ENCODE data around the gene PLCB4.

The PLCB4 gene

GRCh38 chr20:9401371-9401770 is 332.5 kb downstream of the PLCB4 start:
- DNase-seq (ENCODE audit: low read depth in 2 of 2) = no peak

- DNase-seq (ENCODE audit: low read depth in 2 of 2) = no peak
These were observed 333.3 kb downstream of the PLCB4 start for GRCh38 chr20:9402141-9402540.

- no peak for DNase-seq (ENCODE audit: low read depth in 2 of 2)
These were observed 333.7 kb downstream of the PLCB4 start for GRCh38 chr20:9402546-9402945.

GRCh38 chr20:9403448-9403847 is 334.6 kb downstream of the PLCB4 start:
- no peak for DNase-seq (ENCODE audit: low read depth in 2 of 2)

GRCh38 chr20:9407805-9408421 is 339.0 kb downstream of the PLCB4 start:
- peak; percentile 18 to 43 for DNase-seq (ENCODE audit: low read depth in 2 of 2)

GRCh38 chr20:9408422-9409300 is 339.8 kb downstream of the PLCB4 start:
- no peak for DNase-seq (ENCODE audit: low read depth in 2 of 2)

GRCh38 chr20:9409352-9409751 is 340.5 kb downstream of the PLCB4 start:
- no peak for DNase-seq (ENCODE audit: low read depth in 2 of 2)

- DNase-seq (ENCODE audit: low read depth in 2 of 2) = no peak
These were observed 341.1 kb downstream of the PLCB4 start for GRCh38 chr20:9409981-9410380.

GRCh38 chr20:9411833-9412232 is 342.9 kb downstream of the PLCB4 start:
- no peak for DNase-seq (ENCODE audit: low read depth in 2 of 2)

GRCh38 chr20:9412309-9412708 is 343.4 kb downstream of the PLCB4 start:
- DNase-seq (ENCODE audit: low read depth in 2 of 2) = no peak

GRCh38 chr20:9413001-9413400 is 344.1 kb downstream of the PLCB4 start:
- no peak for DNase-seq (ENCODE audit: low read depth in 2 of 2)

- no peak for DNase-seq (ENCODE audit: low read depth in 2 of 2)
These were observed 346.5 kb downstream of the PLCB4 start for GRCh38 chr20:9415426-9415825.

- no peak for DNase-seq (ENCODE audit: low read depth in 2 of 2)
These were observed 347.5 kb downstream of the PLCB4 start for GRCh38 chr20:9416421-9416820.

- no peak for DNase-seq (ENCODE audit: low read depth in 2 of 2)
These were observed 348.8 kb downstream of the PLCB4 start for GRCh38 chr20:9417665-9418064.

- DNase-seq (ENCODE audit: low read depth in 2 of 2) = no peak
These were observed 353.6 kb downstream of the PLCB4 start for GRCh38 chr20:9422321-9423057.

GRCh38 chr20:9424551-9424950 is 355.7 kb downstream of the PLCB4 start:
- DNase-seq (ENCODE audit: low read depth in 2 of 2) = no peak

- DNase-seq (ENCODE audit: low read depth in 2 of 2) = no peak
These were observed 358.8 kb downstream of the PLCB4 start for GRCh38 chr20:9427430-9428291.

- DNase-seq (ENCODE audit: low read depth in 2 of 2) = no peak
These were observed 359.4 kb downstream of the PLCB4 start for GRCh38 chr20:9428292-9428607.

GRCh38 chr20:9439806-9440205 is 370.9 kb downstream of the PLCB4 start:
- DNase-seq (ENCODE audit: low read depth in 2 of 2) = no peak

GRCh38 chr20:9440892-9441291 is 372.0 kb downstream of the PLCB4 start:
- DNase-seq (ENCODE audit: low read depth in 2 of 2) = no peak

- DNase-seq (ENCODE audit: low read depth in 2 of 2) = no peak
These were observed 373.1 kb downstream of the PLCB4 start for GRCh38 chr20:9441948-9442347.

GRCh38 chr20:9442858-9443257 is 374.0 kb downstream of the PLCB4 start:
- DNase-seq (ENCODE audit: low read depth in 2 of 2) = no peak
